RWPE1 (cell line): ENCODE data around the gene RAB5IF.
A peak's percentile ranks its signal among the peaks of the same experiment; 100 is the strongest.

Experiments used
- CTCF ChIA-PET: fragments of 350-600 bp; sonication (Branson Sonifier 250); formaldehyde crosslinking; extraction: SDS; loops from one replicate; lab custom pipeline; 2021; lab: Yijun Ruan, JAX
- POLR2A ChIA-PET: fragments of 400-600 bp; formaldehyde crosslinking; extraction: SDS; loops from one replicate; lab custom pipeline; 2020; ENCODE audit warnings: antibody characterized with exemption; ENCODE audit not compliant: low non-redundant PET; lab: Yijun Ruan, JAX
- DNase-seq: peaks from one replicate; pipeline ENCODE4 v3.0.0; 2012; ENCODE audit warnings: low spot score
- H3K27ac ChIP-seq: fragments of 450-650 bp; 2 replicates; pipeline ENCODE4 v1.5.1; 2017
- CTCF ChIP-seq: fragments of 450-650 bp; conservative IDR thresholded peaks from 2 replicates; pipeline ENCODE4 v1.5.1; 2017; ENCODE audit warnings: low read depth, mild to moderate bottlenecking

RAB5IF gene

DNA sequence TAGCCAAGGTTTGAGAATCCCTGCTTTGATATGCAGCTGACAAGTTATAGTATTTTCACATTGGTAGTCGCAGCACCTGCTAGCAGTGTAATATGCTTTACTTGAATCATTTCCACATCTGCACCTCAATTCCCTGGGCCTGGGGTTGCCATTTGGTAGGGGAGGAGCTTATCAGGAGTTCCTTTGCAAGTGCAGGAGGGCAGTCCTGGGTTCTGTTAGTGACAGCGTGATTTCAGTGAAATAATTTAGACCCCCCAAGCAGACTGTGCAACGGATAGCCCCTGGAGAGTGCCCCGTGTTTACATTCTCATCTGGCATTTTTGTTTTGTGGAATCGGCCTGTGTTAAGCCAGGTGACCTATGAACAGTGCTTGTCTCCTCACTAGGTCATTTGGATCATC, 6.0 kb downstream of the RAB5IF start:
- no peak overlapping the region for H3K27ac ChIP-seq
- ChIA-PET CTCF (interaction anchor here (0.6 to 1.8 kb wide), 8 partner anchors 11 to 308 kb away, joined by 3 to 9 read pairs (median 4); no protein-coding TSS in a partner anchor), POLR2A (no interaction called here)
- no peak for DNase-seq
- TF ChIP-seq CTCF = no peak

- ChIA-PET CTCF (interaction anchor here (0.6 to 1.2 kb wide), 4 partner anchors 13 to 251 kb away, joined by 3 to 4 read pairs (median 3); no protein-coding TSS in a partner anchor), POLR2A (no interaction called here)
- no peak for TF ChIP-seq CTCF
- DNase-seq = no peak
- peak overlapping the region; percentile 31 for H3K27ac ChIP-seq
Observed at GRCh38 chr20:36613974-36614373, 8.4 kb downstream of the RAB5IF start.

GRCh38 chr20:36614781-36615557, 9.4 kb downstream of the RAB5IF start:
- no peak for DNase-seq
- POLR2A ChIA-PET = interaction anchor here (0.7 kb wide), 1 partner anchor 552 kb away, joined by 6 read pairs; no protein-coding TSS in a partner anchor

GRCh38 chr20:36620917-36621316, 15.3 kb downstream of the RAB5IF start:
- ChIA-PET CTCF (interaction anchor here (0.8 to 1.0 kb wide), 2 partner anchors 8 to 418 kb away, joined by 3 to 4 read pairs; no protein-coding TSS in a partner anchor), POLR2A (no interaction called here)
- no peak for DNase-seq
- no peak overlapping the region for H3K27ac ChIP-seq
- no peak for TF ChIP-seq CTCF

More at GRCh38 chr20:36614781-36615557, 9.4 kb downstream of the RAB5IF start:
- peak overlapping the region; percentile 31 for H3K27ac ChIP-seq
- TF ChIP-seq CTCF = no peak
- CTCF ChIA-PET = interaction anchor here (0.6 to 1.2 kb wide), 3 partner anchors 13 to 1623 kb away, joined by 3 to 6 read pairs (median 4); no protein-coding TSS in a partner anchor

DNA sequence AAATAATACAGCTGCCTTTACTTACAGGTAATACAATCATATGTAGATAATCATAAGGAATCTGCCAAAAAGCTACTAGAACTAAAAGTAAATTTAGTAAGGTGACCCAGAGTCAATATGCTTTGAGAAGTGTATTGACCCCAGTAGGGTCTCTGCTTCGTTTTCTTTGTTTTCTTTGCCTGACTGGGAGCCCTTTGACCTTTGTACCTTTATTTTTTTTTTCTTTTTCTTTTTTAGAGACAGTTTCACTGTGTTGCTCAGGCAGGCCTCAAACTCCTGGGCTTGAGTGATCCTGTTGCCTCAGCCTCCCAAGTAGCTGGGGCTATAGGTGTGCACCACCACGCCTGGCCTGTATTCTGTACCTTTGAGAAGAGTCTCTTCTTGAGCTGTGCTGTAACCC, 17.9 kb downstream of the RAB5IF start:
- TF ChIP-seq CTCF = no peak
- CTCF ChIA-PET = interaction anchor here (0.6 kb wide), 1 partner anchor 11 kb away, joined by 3 read pairs; no protein-coding TSS in a partner anchor
- H3K27ac ChIP-seq = no peak overlapping the region
- no peak for DNase-seq
- POLR2A ChIA-PET = no interaction called here

- DNase-seq = no peak
- ChIA-PET CTCF (interaction anchor here (0.7 kb wide), 1 partner anchor 66 kb away, joined by 7 read pairs; no protein-coding TSS in a partner anchor), POLR2A (interaction anchor here (0.6 kb wide), 1 partner anchor 39 kb away, joined by 3 read pairs; no protein-coding TSS in a partner anchor)
- no peak overlapping the region for H3K27ac ChIP-seq
- TF ChIP-seq CTCF = no peak
Observed at GRCh38 chr20:36624068-36624943, 18.7 kb downstream of the RAB5IF start.
